Measurements from ENCODE around the gene DBH.

Gene DBH

GRCh38 chr9:133669182-133669801 is 33.1 kb downstream of the DBH start:
- no peaks in the 10 kb centered on the region for H3F3A ChIP-seq (ENCODE audit: control insufficient read depth, insufficient read depth)
- H3K27ac ChIP-seq (ENCODE audit: low read depth, low read length): no peak overlapping the region
- no peaks in the 10 kb centered on the region for H3K79me2 ChIP-seq (ENCODE audit: control insufficient read depth, low read length)
- H3K4me1 ChIP-seq (ENCODE audit: control insufficient read depth, low read length): no peaks in the 10 kb centered on the region
- no peak for TF ChIP-seq EZH2phosphoT487 (IDR thresholded peaks at IDR 0.05; ENCODE audit: borderline replicate concordance, low read length)
- TF ChIP-seq CTCF (IDR thresholded peaks at IDR 0.05; ENCODE audit: low read depth, low read length, poor library complexity, severe bottlenecking): no peak
- no peaks in the 10 kb centered on the region for H3K27me3 ChIP-seq (ENCODE audit: control insufficient read depth, low read length)
- no peaks in the 10 kb centered on the region for H3K9me2 ChIP-seq (replicated peaks; ENCODE audit: control insufficient read depth, low read length)
- no peaks in the 10 kb centered on the region for H3K9me3 ChIP-seq (ENCODE audit: control insufficient read depth, insufficient read depth, low read length)
- no peak overlapping the region for H3K4me2 ChIP-seq (ENCODE audit: low read length)
- H3K4me3 ChIP-seq (ENCODE audit: low read length): no peak overlapping the region
- H4K20me1 ChIP-seq (ENCODE audit: control insufficient read depth, insufficient read depth, low read depth, low read length): no peaks in the 10 kb centered on the region
- H3K36me3 ChIP-seq (ENCODE audit: control insufficient read depth, low read length): no peaks in the 10 kb centered on the region

GRCh38 chr9:133670466-133670865 is 34.3 kb downstream of the DBH start:
- no peaks in the 10 kb centered on the region for H3K9me2 ChIP-seq (replicated peaks; ENCODE audit: control insufficient read depth, low read length)
- H4K20me1 ChIP-seq (ENCODE audit: control insufficient read depth, insufficient read depth, low read depth, low read length): no peaks in the 10 kb centered on the region
- H3K4me2 ChIP-seq (ENCODE audit: low read length): no peak overlapping the region
- H3K9me3 ChIP-seq (ENCODE audit: control insufficient read depth, insufficient read depth, low read length): no peaks in the 10 kb centered on the region
- no peaks in the 10 kb centered on the region for H3K36me3 ChIP-seq (ENCODE audit: control insufficient read depth, low read length)
- no peak overlapping the region for H3K27ac ChIP-seq (ENCODE audit: low read depth, low read length)
- no peaks in the 10 kb centered on the region for H3K79me2 ChIP-seq (ENCODE audit: control insufficient read depth, low read length)
- no peaks in the 10 kb centered on the region for H3K4me1 ChIP-seq (ENCODE audit: control insufficient read depth, low read length)
- no peaks in the 10 kb centered on the region for H3F3A ChIP-seq (ENCODE audit: control insufficient read depth, insufficient read depth)
- H3K4me3 ChIP-seq (ENCODE audit: low read length): no peak overlapping the region
- no peaks in the 10 kb centered on the region for H3K27me3 ChIP-seq (ENCODE audit: control insufficient read depth, low read length)
- TF ChIP-seq CTCF (IDR thresholded peaks at IDR 0.05; ENCODE audit: low read depth, low read length, poor library complexity, severe bottlenecking) (no peak), EZH2phosphoT487 (IDR thresholded peaks at IDR 0.05; ENCODE audit: borderline replicate concordance, low read length) (no peak)

- H3K36me3 ChIP-seq (ENCODE audit: control insufficient read depth, low read length): no peaks in the 10 kb centered on the region
- TF ChIP-seq CTCF (IDR thresholded peaks at IDR 0.05; ENCODE audit: low read depth, low read length, poor library complexity, severe bottlenecking) (no peak), EZH2phosphoT487 (IDR thresholded peaks at IDR 0.05; ENCODE audit: borderline replicate concordance, low read length) (no peak)
- H3F3A ChIP-seq (ENCODE audit: control insufficient read depth, insufficient read depth): no peaks in the 10 kb centered on the region
- no peak overlapping the region for H3K27ac ChIP-seq (ENCODE audit: low read depth, low read length)
- H3K4me3 ChIP-seq (ENCODE audit: low read length): no peak overlapping the region
- no peaks in the 10 kb centered on the region for H3K4me1 ChIP-seq (ENCODE audit: control insufficient read depth, low read length)
- H3K79me2 ChIP-seq (ENCODE audit: control insufficient read depth, low read length): no peaks in the 10 kb centered on the region
- H3K4me2 ChIP-seq (ENCODE audit: low read length): no peak overlapping the region
- no peaks in the 10 kb centered on the region for H3K27me3 ChIP-seq (ENCODE audit: control insufficient read depth, low read length)
- no peaks in the 10 kb centered on the region for H3K9me3 ChIP-seq (ENCODE audit: control insufficient read depth, insufficient read depth, low read length)
- no peaks in the 10 kb centered on the region for H4K20me1 ChIP-seq (ENCODE audit: control insufficient read depth, insufficient read depth, low read depth, low read length)
- H3K9me2 ChIP-seq (replicated peaks; ENCODE audit: control insufficient read depth, low read length): no peaks in the 10 kb centered on the region
Observed at GRCh38 chr9:133671371-133671770, 35.2 kb downstream of the DBH start.
